BE2C (cell line): ENCODE results near the gene CAVIN3.
"Not testable (repeated sequence)": the region's sequence is repeated elsewhere in the genome, so short reads cannot be mapped to it uniquely, and the experiment has no call there.

Experiments
- DNase-seq: peaks from one replicate; pipeline ENCODE4 v3.0.0-alpha.2; 2020
- H3K27me3 ChIP-seq: fragments of 250-450 bp; sonication (Bioruptor Pico); 2 replicates; pipeline ENCODE4 v1.5.1; 2020; ENCODE audit warnings: mild to moderate bottlenecking
- H3K36me3 ChIP-seq: fragments of 250-450 bp; sonication (Bioruptor Pico); 2 replicates; pipeline ENCODE4 v1.5.1; 2020; ENCODE audit warnings: mild to moderate bottlenecking
- H3K4me1 ChIP-seq: fragments of 250-450 bp; sonication (Bioruptor Pico); 2 replicates; pipeline ENCODE4 v1.5.1; 2020
- H3K4me3 ChIP-seq: 2 replicates; pipeline ENCODE4 v1.5.1; 2011; ENCODE audit warnings: low read depth, low read length
- H3K9me3 ChIP-seq: fragments of 250-450 bp; sonication (Bioruptor Pico); 2 replicates; pipeline ENCODE4 v1.5.1; 2020
- CTCF ChIP-seq: IDR thresholded peaks from 2 replicates; pipeline ENCODE4 v1.5.1; 2012; ENCODE audit warnings: mild to moderate bottlenecking, low read depth, low read length

Gene CAVIN3

GRCh38 chr11:6298605-6299004 is 21.7 kb downstream of the CAVIN3 start:
- H3K4me1 ChIP-seq, result no peaks in the 10 kb centered on the region
- peak; percentile 23 for DNase-seq
- peak; percentile 51 for TF ChIP-seq CTCF

GRCh38 chr11:6297831-6298230 is 22.5 kb downstream of the CAVIN3 start:
- no peaks in the 10 kb centered on the region for H3K27me3 ChIP-seq
- TF ChIP-seq CTCF, result peak; percentile 38
- no peaks in the 10 kb centered on the region for H3K36me3 ChIP-seq
- H3K9me3 ChIP-seq, result no peaks in the 10 kb centered on the region
- no peak overlapping the region for H3K4me3 ChIP-seq
- H3K4me1 ChIP-seq, result no peaks in the 10 kb centered on the region
- DNase-seq, result no peak

More at GRCh38 chr11:6298605-6299004, 21.7 kb downstream of the CAVIN3 start:
- no peaks in the 10 kb centered on the region for H3K9me3 ChIP-seq
- H3K27me3 ChIP-seq, result no peaks in the 10 kb centered on the region; the same call in 1 of the 2 replicates
- no peaks in the 10 kb centered on the region for H3K36me3 ChIP-seq
- no peak overlapping the region for H3K4me3 ChIP-seq

GRCh38 chr11:6285019-6285418 is 35.3 kb downstream of the CAVIN3 start:
- Histone ChIP-seq H3K36me3 (no peaks in the 10 kb centered on the region), H3K4me1 (no peaks in the 10 kb centered on the region), H3K4me3 (no peak overlapping the region), H3K9me3 (no peaks in the 10 kb centered on the region), H3K27me3 (no peaks in the 10 kb centered on the region; the same call in 1 of the 2 replicates)
- DNase-seq, result no peak
- TF ChIP-seq CTCF, result no peak

GRCh38 chr11:6284250-6284649 is 36.1 kb downstream of the CAVIN3 start:
- no peak for TF ChIP-seq CTCF

DNA sequence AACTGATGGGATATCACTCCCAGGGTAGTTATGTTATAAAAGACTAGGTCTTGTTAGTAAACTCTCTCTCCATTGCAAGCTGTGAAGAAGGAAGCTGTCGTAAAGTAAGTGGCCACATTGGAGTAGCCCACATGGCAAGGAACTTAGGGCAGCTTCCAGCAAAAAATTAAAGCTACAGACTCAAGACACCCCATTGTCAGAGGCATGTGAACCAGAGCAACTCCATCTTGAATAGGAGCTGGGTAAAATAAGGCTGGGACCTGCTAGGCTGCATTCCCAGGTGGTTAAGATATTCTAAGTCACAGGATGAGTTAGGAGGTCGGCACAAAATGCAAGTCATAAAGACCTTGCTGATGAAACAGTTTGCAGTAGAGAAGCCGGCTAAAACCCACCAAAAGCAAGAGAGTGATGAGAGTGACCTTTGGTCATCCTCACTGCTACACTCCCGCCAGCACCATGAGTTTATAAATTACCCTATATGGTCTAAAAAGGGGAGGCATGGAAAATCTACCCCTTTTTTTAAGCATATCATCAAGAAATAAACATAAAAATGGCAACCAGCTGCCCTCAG is 36.8 kb downstream of the CAVIN3 start:
- no peak for DNase-seq
- H3K36me3 ChIP-seq, result no peaks in the 10 kb centered on the region
- H3K9me3 ChIP-seq, result no peaks in the 10 kb centered on the region
- no peaks in the 10 kb centered on the region; the same call in 1 of the 2 replicates for H3K27me3 ChIP-seq
- TF ChIP-seq CTCF, result no peak
- H3K4me1 ChIP-seq, result no peaks in the 10 kb centered on the region
- H3K4me3 ChIP-seq, result no peak overlapping the region

More at GRCh38 chr11:6284250-6284649, 36.1 kb downstream of the CAVIN3 start:
- no peaks in the 10 kb centered on the region for H3K36me3 ChIP-seq
- no peak overlapping the region for H3K4me3 ChIP-seq
- no peaks in the 10 kb centered on the region; the same call in 1 of the 2 replicates for H3K27me3 ChIP-seq
- H3K4me1 ChIP-seq, result no peaks in the 10 kb centered on the region
- no peaks in the 10 kb centered on the region for H3K9me3 ChIP-seq
- DNase-seq, result no peak

DNA sequence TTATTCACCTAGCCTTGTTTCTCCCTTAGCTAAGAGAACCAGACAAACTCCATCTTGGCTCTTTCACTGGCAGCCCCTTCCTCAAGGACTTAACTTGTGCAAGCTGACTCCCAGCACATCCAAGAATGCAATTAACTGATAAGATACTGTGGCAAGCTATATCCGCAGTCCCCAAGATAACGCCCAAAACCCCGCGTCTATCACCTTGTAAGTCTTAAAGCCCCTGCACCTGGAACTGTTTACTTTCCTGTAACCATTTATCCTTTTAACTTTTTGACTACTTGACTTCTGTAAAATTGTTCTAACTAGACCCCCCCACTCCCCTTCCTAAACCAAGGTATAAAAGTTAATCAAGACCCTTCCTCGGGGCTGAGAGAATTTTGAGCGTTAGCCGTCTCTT is 39.5 kb downstream of the CAVIN3 start:
- not testable (repeated sequence) for H3K9me3 ChIP-seq, H3K4me3 ChIP-seq, DNase-seq, H3K36me3 ChIP-seq, H3K4me1 ChIP-seq, H3K27me3 ChIP-seq
